ENCODE results near the gene SH2D5. TPM values are rescaled to one million over a fixed set of nuclear protein-coding genes. Genes with fewer than 3 reads are reported as not detected.

SH2D5 gene
- total RNA-seq, 1 experiment from 2014 or later = 8.7 TPM

DNA sequence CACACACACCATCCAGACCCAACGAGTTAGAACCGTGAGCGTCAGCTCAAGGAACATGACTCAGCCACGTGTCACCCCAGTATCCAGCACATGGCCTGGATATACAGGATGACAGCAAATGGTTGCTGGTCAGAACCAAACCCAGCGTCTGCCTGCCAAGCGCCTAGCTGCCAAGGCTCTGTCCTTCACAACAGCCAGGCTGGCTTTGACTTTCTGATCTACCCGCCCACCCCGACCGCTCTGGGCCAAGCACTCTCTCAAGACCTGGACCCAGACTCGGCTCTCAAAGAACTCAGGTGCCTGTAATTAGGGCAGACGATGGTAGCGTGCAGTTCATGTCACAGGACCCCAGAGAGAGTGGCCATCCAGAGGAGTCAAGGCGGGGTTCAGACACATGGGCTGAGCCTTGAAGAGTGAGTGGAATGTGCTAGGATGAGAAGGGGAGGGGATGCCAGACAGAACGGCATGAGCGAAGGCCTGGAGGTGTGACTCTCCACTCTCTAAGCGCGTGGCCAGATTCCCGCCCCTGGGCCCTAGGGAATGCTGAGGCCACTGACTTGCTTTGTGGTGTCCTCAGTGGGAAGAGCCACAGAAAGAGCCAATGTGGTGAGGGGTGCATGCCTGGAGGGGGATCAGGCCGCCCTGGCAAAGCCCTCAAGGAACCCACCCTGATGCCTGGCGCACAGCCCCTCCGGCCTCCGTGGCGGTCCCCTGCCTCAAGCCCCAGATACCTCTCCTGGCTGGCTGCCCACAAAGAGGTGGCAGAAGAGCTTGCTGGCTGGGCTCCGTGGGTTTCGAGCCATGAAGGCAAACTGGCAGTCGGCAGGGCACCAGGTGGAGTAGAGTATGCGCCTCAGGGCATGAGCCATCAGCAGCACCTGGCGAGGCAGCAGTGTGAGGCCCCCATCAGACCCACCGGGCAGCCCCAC lies 7.0 kb downstream of the SH2D5 start:
- H3K27ac ChIP-seq (ENCODE audit: insufficient read length, low read depth, low read length) = no peak overlapping the region

More for the DNA sequence above, 7.0 kb downstream of the SH2D5 start:
- Mint-ChIP-seq H3K4me3 (no peak overlapping the region), H3K27ac (0 out of 7 replicates have a peak overlapping the region, but pooled peaks of 1 of the 3 experiments have one; percentile 14), H3K36me3 (ENCODE audit: insufficient read depth in 1 of 3, low read depth in 3 of 3) (no peaks in the 10 kb centered on the region), H3K4me1 (peaks cover 24 to 36% of the 10 kb centered on the region in 2 experiments), H3K9me3 (no peaks in the 10 kb centered on the region; a peak in 1 of 5 replicates), H3K27me3 (ENCODE audit: low read depth) (peaks cover 28% of the 10 kb centered on the region)
- Histone ChIP-seq H3K9ac (ENCODE audit: extremely low read depth, insufficient read length, low read length) (no peak overlapping the region), H3K18ac (ENCODE audit: insufficient read length, low read depth, low read length) (no peak overlapping the region), H3K14ac (ENCODE audit: insufficient read depth, low read length) (no peak overlapping the region), H2BK120ac (ENCODE audit: low read depth, low read length, poor library complexity, severe bottlenecking) (no peak overlapping the region), H3T11ph (ENCODE audit: low read length) (no peak overlapping the region), H3K23me2 (ENCODE audit: insufficient read length, low read depth, low read length, poor library complexity, severe bottlenecking) (peaks cover 3% of the 10 kb centered on the region), H4K5ac (ENCODE audit: insufficient read length, low read depth, low read length) (no peak overlapping the region), H4K91ac (ENCODE audit: insufficient read length, low read depth, low read length) (no peak overlapping the region), H4K8ac (replicated peaks; ENCODE audit: insufficient read length, low read depth, low read length) (no peak overlapping the region), H3K23ac (ENCODE audit: insufficient read length, low read depth, low read length) (no peak overlapping the region), H2AFZ (ENCODE audit: low read length) (no peak overlapping the region), H2BK20ac (ENCODE audit: low read depth, low read length, poor library complexity, severe bottlenecking) (no peak overlapping the region), H3K4ac (ENCODE audit: low read depth, low read length) (no peak overlapping the region), H2BK15ac (ENCODE audit: low read depth, low read length) (no peak overlapping the region), H3K27me3 (ENCODE audit: insufficient read depth, low read length) (no peaks in the 10 kb centered on the region; the same call in 1 of the 2 replicates), H3K4me1 (ENCODE audit: insufficient read depth, low read length) (peaks cover 4% of the 10 kb centered on the region; the same call in 1 of the 2 replicates), H3K79me1 (ENCODE audit: insufficient read depth, low read depth, low read length, poor library complexity, severe bottlenecking) (no peaks in the 10 kb centered on the region), H2BK5ac (ENCODE audit: insufficient read length, low read length) (no peak overlapping the region), H2AK5ac (ENCODE audit: insufficient read length, low read length) (no peak overlapping the region), H3K56ac (ENCODE audit: insufficient read length, low read depth, low read length) (no peak overlapping the region), H3K9me3 (ENCODE audit: control insufficient read depth, low read depth, low read length) (no peaks in the 10 kb centered on the region), H3K4me2 (ENCODE audit: insufficient read depth, insufficient read length, low read length) (no peak overlapping the region), H4K20me1 (ENCODE audit: control insufficient read depth, insufficient read depth, insufficient read length) (no peaks in the 10 kb centered on the region), H3K79me2 (ENCODE audit: insufficient read depth, low read length) (no peaks in the 10 kb centered on the region), H2BK12ac (ENCODE audit: insufficient read length, low read depth, low read length) (no peak overlapping the region)
- peak; percentile 24 for DNase-seq
- TF ChIP-seq, protein P1, sequence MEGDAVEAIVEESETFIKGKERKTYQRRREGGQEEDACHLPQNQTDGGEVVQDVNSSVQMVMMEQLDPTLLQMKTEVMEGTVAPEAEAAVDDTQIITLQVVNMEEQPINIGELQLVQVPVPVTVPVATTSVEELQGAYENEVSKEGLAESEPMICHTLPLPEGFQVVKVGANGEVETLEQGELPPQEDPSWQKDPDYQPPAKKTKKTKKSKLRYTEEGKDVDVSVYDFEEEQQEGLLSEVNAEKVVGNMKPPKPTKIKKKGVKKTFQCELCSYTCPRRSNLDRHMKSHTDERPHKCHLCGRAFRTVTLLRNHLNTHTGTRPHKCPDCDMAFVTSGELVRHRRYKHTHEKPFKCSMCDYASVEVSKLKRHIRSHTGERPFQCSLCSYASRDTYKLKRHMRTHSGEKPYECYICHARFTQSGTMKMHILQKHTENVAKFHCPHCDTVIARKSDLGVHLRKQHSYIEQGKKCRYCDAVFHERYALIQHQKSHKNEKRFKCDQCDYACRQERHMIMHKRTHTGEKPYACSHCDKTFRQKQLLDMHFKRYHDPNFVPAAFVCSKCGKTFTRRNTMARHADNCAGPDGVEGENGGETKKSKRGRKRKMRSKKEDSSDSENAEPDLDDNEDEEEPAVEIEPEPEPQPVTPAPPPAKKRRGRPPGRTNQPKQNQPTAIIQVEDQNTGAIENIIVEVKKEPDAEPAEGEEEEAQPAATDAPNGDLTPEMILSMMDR (conservative IDR thresholded peaks at IDR 0.05) = no peak
- no CpG with 5 or more reads among the region's 29 CpGs for WGBS (ENCODE audit: extremely low coverage, insufficient read length, low lambda C conversion rate)

Measured in H9 (cell line).